Kidney (tissue), 14 donors: Measurements from ENCODE around the gene PLXNC1. TPM values are rescaled to one million over a fixed set of nuclear protein-coding genes. Genes with fewer than 3 reads are reported as not detected.

ENCODE experiments used
- DNase-seq, 5 donors: peaks; one replicate each; pipeline ENCODE4 v3.0.0-alpha.2; 2013 to 2020
- FAIRE-seq: peaks from 2 replicates; lab custom pipeline; 2012; peaks lifted over from hg19 to GRCh38; lab: Jason Lieb, UNC
- H3K27ac ChIP-seq, 2 donors: one replicate each; pipeline ENCODE4 v1.7.0; 2013; ENCODE audit warnings: low read depth in 2 of 2, low read length in 2 of 2, inconsistent platforms in 1 of 2
- H3K27me3 ChIP-seq: one replicate; pipeline ENCODE4 v1.7.1; 2013; ENCODE audit warnings: low read length, inconsistent platforms; ENCODE audit not compliant: control insufficient read depth, insufficient read depth
- H3K36me3 ChIP-seq, 3 donors: one replicate each; pipeline versions ENCODE4 v1.7.0 to v1.7.1; 2013; ENCODE audit warnings: low read length in 3 of 3, control low read depth in 1 of 3, inconsistent platforms in 1 of 3; ENCODE audit not compliant: insufficient read depth in 3 of 3, control insufficient read depth in 2 of 3
- H3K4me1 ChIP-seq, 3 donors: one replicate each; pipeline versions ENCODE4 v1.7.0 to v1.7.1; 2013; ENCODE audit warnings: low read length in 3 of 3, inconsistent platforms in 1 of 3, low read depth in 1 of 3; ENCODE audit not compliant: control insufficient read depth in 2 of 3, insufficient read depth in 2 of 3
- H3K4me3 ChIP-seq, 3 donors: one replicate each; pipeline versions ENCODE4 v1.7.0 to v1.8.1; 2013; ENCODE audit warnings: low read length in 3 of 3, control low read depth in 1 of 3, inconsistent platforms in 1 of 3
- H3K9ac ChIP-seq, 3 donors: one replicate each; pipeline versions ENCODE4 v1.7.0 to v1.7.1; 2013; ENCODE audit warnings: low read length in 3 of 3, control low read depth in 1 of 3, inconsistent platforms in 1 of 3
- H3K9me3 ChIP-seq, 3 donors: one replicate each; pipeline versions ENCODE4 v1.7.0 to v1.7.1; 2013; ENCODE audit warnings: low read length in 3 of 3, control low read depth in 1 of 3, inconsistent platforms in 1 of 3; ENCODE audit not compliant: control insufficient read depth in 2 of 3, insufficient read depth in 1 of 3
- intact Hi-C: fragments of 100-400 bp; cut with DNase I; formaldehyde crosslinking; loops from one replicate; pipeline ENCODE4 v1.11.1; 2022
- polyA plus RNA-seq: library from polyadenylated mRNA; stranded (reverse); fragments of 350-450 nt; fragmentation: Illumina TruSeq; extraction: RNeasy Lipid Tissue Mini Kit (QIAGEN cat#74804); gene quantifications from one replicate; pipeline ENCODE4 v1.2.3, GENCODE V29; 2014; ENCODE audit warnings: low read depth, low replicate concordance; ENCODE audit not compliant: insufficient read depth
- total RNA-seq: library from RNA; stranded (reverse); fragmentation: NEBNext Ultra II Directional; extraction: Animal tissue kit (Norgen Biotek cat#: 25700); gene quantifications from one replicate; pipeline ENCODE4 v1.2.1, GENCODE V29; 2021
- TF ChIP-seq, protein P1 (sequence below): IDR thresholded peaks from 3 replicates; pipeline ENCODE4 v1.5.1; 2012; ENCODE audit warnings: mild to moderate bottlenecking, moderate library complexity, borderline replicate concordance; ENCODE audit not compliant: insufficient read depth; ENCODE audit errors: extremely low read depth
- donor health status: control.
- donor health status: control.
- donor health status: control.
- donor health status: control.
- donor health status: control.
- donor health status: DM: yes; HTN: yes; CAD: no.
- donor health status: Normal renal cell carcinoma (clear cell type).

Gene PLXNC1
- total and polyA plus RNA-seq, 2 donors from 2014 or later = 1.8 to 11.6 TPM

DNA sequence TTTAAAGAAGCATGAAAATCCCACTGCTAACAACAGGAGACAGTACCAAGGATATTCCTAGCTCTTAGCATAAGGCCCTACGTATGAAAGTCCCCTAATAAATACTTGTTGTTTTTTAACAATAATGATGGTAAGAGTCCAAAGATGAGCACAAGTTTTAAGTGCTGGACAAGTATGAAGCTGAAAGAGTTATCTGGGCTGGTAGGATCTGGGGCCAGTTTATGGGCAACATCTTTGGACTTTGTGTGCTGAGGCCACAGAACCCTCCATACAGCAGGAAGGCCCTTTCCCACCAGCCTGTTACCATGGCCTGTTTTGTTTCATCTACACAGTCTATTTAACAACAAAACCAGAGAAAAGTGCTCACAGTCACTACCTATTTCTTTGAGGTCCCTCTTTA lies 12.5 kb upstream of the PLXNC1 start:
- TF ChIP-seq, protein P1, sequence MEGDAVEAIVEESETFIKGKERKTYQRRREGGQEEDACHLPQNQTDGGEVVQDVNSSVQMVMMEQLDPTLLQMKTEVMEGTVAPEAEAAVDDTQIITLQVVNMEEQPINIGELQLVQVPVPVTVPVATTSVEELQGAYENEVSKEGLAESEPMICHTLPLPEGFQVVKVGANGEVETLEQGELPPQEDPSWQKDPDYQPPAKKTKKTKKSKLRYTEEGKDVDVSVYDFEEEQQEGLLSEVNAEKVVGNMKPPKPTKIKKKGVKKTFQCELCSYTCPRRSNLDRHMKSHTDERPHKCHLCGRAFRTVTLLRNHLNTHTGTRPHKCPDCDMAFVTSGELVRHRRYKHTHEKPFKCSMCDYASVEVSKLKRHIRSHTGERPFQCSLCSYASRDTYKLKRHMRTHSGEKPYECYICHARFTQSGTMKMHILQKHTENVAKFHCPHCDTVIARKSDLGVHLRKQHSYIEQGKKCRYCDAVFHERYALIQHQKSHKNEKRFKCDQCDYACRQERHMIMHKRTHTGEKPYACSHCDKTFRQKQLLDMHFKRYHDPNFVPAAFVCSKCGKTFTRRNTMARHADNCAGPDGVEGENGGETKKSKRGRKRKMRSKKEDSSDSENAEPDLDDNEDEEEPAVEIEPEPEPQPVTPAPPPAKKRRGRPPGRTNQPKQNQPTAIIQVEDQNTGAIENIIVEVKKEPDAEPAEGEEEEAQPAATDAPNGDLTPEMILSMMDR = no peak
- H3K4me3 ChIP-seq = no peak overlapping the region
- DNase-seq (no peak), FAIRE-seq (no peak)
- no peaks in the 10 kb centered on the region for H3K4me1 ChIP-seq
- intact Hi-C loops = no loop called here
- H3K36me3 ChIP-seq = no peaks in the 10 kb centered on the region
- no peak overlapping the region for H3K27ac ChIP-seq
- no peaks in the 10 kb centered on the region for H3K9me3 ChIP-seq
- no peak overlapping the region for H3K9ac ChIP-seq
- H3K27me3 ChIP-seq = no peaks in the 10 kb centered on the region

DNA sequence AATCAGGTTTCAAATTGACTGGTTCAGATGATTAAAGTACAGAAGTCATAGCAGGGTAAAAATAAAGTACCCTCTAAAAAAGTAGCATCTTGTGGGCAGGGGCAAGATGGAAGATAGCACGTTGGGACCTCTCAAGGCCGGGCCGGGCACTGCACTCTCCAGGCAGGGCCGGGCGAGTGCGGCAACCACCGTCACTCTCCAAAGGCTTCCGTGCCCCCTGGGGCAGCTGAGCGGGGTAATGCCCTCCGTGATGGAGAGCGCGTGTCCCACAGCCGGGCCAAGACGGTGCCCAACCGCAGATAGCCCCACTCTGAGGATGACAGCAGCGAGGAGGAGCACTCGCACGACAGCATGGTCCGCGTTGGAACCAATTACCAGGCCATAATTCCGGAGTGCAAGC lies 8.6 kb upstream of the PLXNC1 start:
- no peak overlapping the region for H3K4me3 ChIP-seq
- no peak overlapping the region for H3K27ac ChIP-seq
- H3K27me3 ChIP-seq = no peaks in the 10 kb centered on the region
- H3K9ac ChIP-seq = no peak overlapping the region
- TF ChIP-seq, protein P1 = no peak
- intact Hi-C loops = loop anchor here (5.0 kb wide), 1 partner anchor 387 kb away; no protein-coding TSS in a partner anchor
- H3K4me1 ChIP-seq = peaks cover 0 to 6% (median 0%) of the 10 kb centered on the region in 3 donors
- no peak for DNase-seq
- no peak for FAIRE-seq
- no peaks in the 10 kb centered on the region for H3K36me3 ChIP-seq
- H3K9me3 ChIP-seq = no peaks in the 10 kb centered on the region

DNA sequence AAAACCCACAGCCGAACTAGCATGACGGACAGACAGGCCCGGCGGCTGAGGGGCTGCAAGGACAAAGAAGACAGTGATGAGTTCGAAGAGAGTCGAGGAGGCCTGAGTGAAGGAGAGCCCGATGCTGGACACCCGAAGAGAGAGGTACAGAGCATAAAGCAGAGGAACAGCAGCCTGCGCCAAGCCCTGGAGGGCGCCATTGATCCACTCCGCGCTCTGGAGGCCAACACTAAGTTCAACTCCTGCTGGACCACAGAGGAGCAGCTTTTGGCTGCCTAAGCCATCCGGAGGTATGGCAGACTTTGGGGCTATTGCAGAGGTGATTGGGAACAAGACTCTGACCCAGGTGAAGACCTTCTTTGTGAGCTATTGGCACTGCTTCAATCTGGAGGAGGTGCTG lies 7.8 kb upstream of the PLXNC1 start:
- TF ChIP-seq, protein P1 = no peak
- DNase-seq = no peak
- no peak overlapping the region for H3K4me3 ChIP-seq
- FAIRE-seq = no peak
- no peak overlapping the region for H3K9ac ChIP-seq
- intact Hi-C loops = loop anchor here (5.0 kb wide), 1 partner anchor 387 kb away; no protein-coding TSS in a partner anchor
- no peaks in the 10 kb centered on the region for H3K27me3 ChIP-seq
- H3K27ac ChIP-seq = no peak overlapping the region
- H3K4me1 ChIP-seq = peaks cover 0 to 6% (median 0%) of the 10 kb centered on the region in 3 donors
- no peaks in the 10 kb centered on the region for H3K36me3 ChIP-seq
- no peaks in the 10 kb centered on the region for H3K9me3 ChIP-seq
